Neural progenitor cell (in vitro differentiated cells): ENCODE measurements around the gene ZC3H12C. TPM values are rescaled to one million over a fixed set of nuclear protein-coding genes. Genes with fewer than 3 reads are reported as not detected.

Experiments used
- DNase-seq: peaks from one replicate; pipeline ENCODE4 v3.0.0-alpha.2; 2016; ENCODE audit warnings: low spot score
- H2AFZ ChIP-seq: fragments of 200-600 bp; sonication (generic); replicated peaks from 2 replicates; pipeline ENCODE4 v1.6.1; 2016; ENCODE audit warnings: antibody characterized with exemption
- H3F3A ChIP-seq: fragments of 200-600 bp; sonication (generic); 2 replicates; pipeline ENCODE4 v1.6.1; 2016; ENCODE audit warnings: antibody characterized with exemption, low read depth
- H3K27ac ChIP-seq: fragments of 200-600 bp; sonication (generic); 2 replicates; pipeline ENCODE4 v1.5.1; 2016; ENCODE audit warnings: mild to moderate bottlenecking
- H3K27me3 ChIP-seq: fragments of 200-600 bp; sonication (generic); 2 replicates; pipeline ENCODE4 v1.6.1; 2016; ENCODE audit warnings: mild to moderate bottlenecking, moderate library complexity
- H3K36me3 ChIP-seq: fragments of 200-600 bp; sonication (generic); 2 replicates; pipeline ENCODE4 v1.5.1; 2016
- H3K4me1 ChIP-seq: fragments of 200-600 bp; sonication (generic); 2 replicates; pipeline ENCODE4 v1.6.1; 2016; ENCODE audit warnings: mixed run types
- H3K4me2 ChIP-seq: fragments of 200-600 bp; sonication (generic); 2 replicates; pipeline ENCODE4 v1.6.1; 2016
- H3K4me3 ChIP-seq: fragments of 200-600 bp; sonication (generic); 2 replicates; pipeline ENCODE4 v1.5.1; 2016
- H3K79me2 ChIP-seq: fragments of 200-600 bp; sonication (generic); 2 replicates; pipeline ENCODE4 v1.6.1; 2016; ENCODE audit warnings: low read depth
- H3K9ac ChIP-seq: fragments of 200-600 bp; sonication (generic); 2 replicates; pipeline ENCODE4 v1.6.1; 2016
- H3K9me3 ChIP-seq: fragments of 200-600 bp; sonication (generic); 2 replicates; pipeline ENCODE4 v1.5.1; 2016; ENCODE audit warnings: low read depth
- H4K20me1 ChIP-seq: fragments of 200-600 bp; sonication (generic); 2 replicates; pipeline ENCODE4 v1.6.1; 2016; ENCODE audit warnings: low read depth
- H3K27ac Mint-ChIP-seq: 3 replicates; pipeline ENCODE4 v1.8.0; 2021; ENCODE audit warnings: mixed read lengths
- H3K27me3 Mint-ChIP-seq: 2 replicates; pipeline ENCODE4 v1.8.0; 2022; ENCODE audit warnings: low read depth, mild to moderate bottlenecking, inconsistent platforms, moderate library complexity, mixed read lengths; ENCODE audit not compliant: insufficient read depth
- H3K36me3 Mint-ChIP-seq: 3 replicates; pipeline ENCODE4 v1.8.0; 2021; ENCODE audit warnings: mixed read lengths
- H3K4me1 Mint-ChIP-seq: 3 replicates; pipeline ENCODE4 v1.8.0; 2021; ENCODE audit warnings: mixed read lengths
- H3K4me3 Mint-ChIP-seq: 3 replicates; pipeline ENCODE4 v1.8.0; 2021; ENCODE audit warnings: mild to moderate bottlenecking, moderate library complexity, mixed read lengths
- H3K9me3 Mint-ChIP-seq: 3 replicates; pipeline ENCODE4 v1.8.0; 2020; ENCODE audit warnings: mixed read lengths
- EZH2 ChIP-seq: fragments of 200-600 bp; sonication (generic); IDR thresholded peaks from 2 replicates; pipeline ENCODE4 v1.6.1; 2017; ENCODE audit warnings: antibody characterized with exemption, mild to moderate bottlenecking, moderate library complexity
- EZH2phosphoT487 ChIP-seq: fragments of 200-600 bp; sonication (generic); IDR thresholded peaks from 2 replicates; pipeline ENCODE4 v1.6.1; 2017; ENCODE audit warnings: antibody characterized with exemption
- total RNA-seq: library from RNA; depleted of rRNA; stranded (reverse); fragments of >200 nt; gene quantifications from 2 replicates; pipeline ENCODE4 v1.2.3, GENCODE V29; 2015; ENCODE audit warnings: low replicate concordance
- TF ChIP-seq, protein P1 (sequence below): fragments of 200-600 bp; sonication (generic); IDR thresholded peaks from 2 replicates; pipeline ENCODE4 v1.5.1; 2017; ENCODE audit warnings: antibody characterized with exemption, mild to moderate bottlenecking

Gene ZC3H12C
- total RNA-seq, 1 donor from 2014 or later = 31.8 TPM

DNA sequence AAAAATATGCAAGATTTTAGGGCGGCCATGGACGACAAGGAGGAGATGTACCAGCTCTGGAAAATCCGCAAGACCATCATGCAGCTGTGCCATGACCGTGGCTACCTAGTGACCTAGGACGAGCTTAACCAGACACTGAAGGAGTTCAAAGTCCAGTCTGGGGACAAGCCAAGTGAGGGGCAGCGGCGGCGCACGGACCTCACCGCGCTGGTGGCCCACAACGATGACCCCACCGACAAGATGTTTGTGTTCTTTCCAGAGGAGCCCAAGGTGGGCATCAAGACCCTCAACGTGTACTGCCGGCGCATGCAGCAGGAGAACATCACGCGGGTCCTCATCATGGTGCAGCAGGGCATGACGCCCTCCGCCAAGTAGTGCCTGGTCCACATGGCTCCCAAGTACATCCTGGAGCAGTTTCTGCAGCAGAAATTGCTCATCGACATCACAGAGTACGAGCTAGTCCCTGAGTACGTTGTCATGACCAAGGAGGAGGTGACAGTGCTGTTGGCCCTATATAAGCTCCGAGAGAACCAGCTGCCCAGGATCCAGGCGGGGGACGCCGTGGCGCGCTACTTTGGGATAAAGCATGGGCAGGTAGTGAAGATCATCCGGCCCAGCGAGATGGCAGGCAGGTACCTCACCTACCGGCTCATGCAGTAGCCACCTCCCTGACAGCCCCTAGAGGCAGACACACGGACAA, 43.5 kb upstream of the ZC3H12C start:
- TF ChIP-seq EZH2 (no peak), EZH2phosphoT487 (no peak)
- TF ChIP-seq, protein P1, sequence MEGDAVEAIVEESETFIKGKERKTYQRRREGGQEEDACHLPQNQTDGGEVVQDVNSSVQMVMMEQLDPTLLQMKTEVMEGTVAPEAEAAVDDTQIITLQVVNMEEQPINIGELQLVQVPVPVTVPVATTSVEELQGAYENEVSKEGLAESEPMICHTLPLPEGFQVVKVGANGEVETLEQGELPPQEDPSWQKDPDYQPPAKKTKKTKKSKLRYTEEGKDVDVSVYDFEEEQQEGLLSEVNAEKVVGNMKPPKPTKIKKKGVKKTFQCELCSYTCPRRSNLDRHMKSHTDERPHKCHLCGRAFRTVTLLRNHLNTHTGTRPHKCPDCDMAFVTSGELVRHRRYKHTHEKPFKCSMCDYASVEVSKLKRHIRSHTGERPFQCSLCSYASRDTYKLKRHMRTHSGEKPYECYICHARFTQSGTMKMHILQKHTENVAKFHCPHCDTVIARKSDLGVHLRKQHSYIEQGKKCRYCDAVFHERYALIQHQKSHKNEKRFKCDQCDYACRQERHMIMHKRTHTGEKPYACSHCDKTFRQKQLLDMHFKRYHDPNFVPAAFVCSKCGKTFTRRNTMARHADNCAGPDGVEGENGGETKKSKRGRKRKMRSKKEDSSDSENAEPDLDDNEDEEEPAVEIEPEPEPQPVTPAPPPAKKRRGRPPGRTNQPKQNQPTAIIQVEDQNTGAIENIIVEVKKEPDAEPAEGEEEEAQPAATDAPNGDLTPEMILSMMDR = no peak

DNA sequence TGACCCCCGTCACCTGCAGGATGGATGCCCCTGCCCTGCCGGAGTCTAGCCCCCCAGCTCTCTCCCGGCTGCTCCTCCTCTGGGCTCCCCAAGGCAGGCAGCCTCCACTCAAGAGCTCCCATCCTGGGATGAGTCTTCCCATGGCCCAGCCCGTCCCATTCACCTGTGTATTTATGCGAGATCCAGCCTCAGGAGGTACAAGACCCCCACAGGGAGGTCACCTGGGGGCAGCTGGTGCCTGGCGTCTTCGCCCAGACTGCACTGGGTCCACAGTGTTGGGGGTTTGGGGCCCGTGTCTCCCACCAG, 43.0 kb upstream of the ZC3H12C start:
- H3F3A ChIP-seq = no peaks in the 10 kb centered on the region
- H3K4me3 Mint-ChIP-seq = no peak overlapping the region
- H3K9ac ChIP-seq = no peak overlapping the region
- no peak overlapping the region for H3K4me3 ChIP-seq
- H3K4me1 ChIP-seq = no peaks in the 10 kb centered on the region
- TF ChIP-seq, protein P1 = no peak
- TF ChIP-seq EZH2phosphoT487 (no peak), EZH2 (no peak)
- H3K79me2 ChIP-seq = no peaks in the 10 kb centered on the region
- no peaks in the 10 kb centered on the region for H3K9me3 ChIP-seq
- no peak overlapping the region for H3K27ac ChIP-seq
- H4K20me1 ChIP-seq = no peaks in the 10 kb centered on the region
- no peak overlapping the region for H3K4me2 ChIP-seq
- no peaks in the 10 kb centered on the region for H3K27me3 ChIP-seq
- H3K36me3 Mint-ChIP-seq = no peaks in the 10 kb centered on the region
- H3K4me1 Mint-ChIP-seq = no peaks in the 10 kb centered on the region
- H3K9me3 Mint-ChIP-seq = peaks cover 18% of the 10 kb centered on the region
- DNase-seq = no peak
- H3K27me3 Mint-ChIP-seq = no peaks in the 10 kb centered on the region
- H3K27ac Mint-ChIP-seq = no peak overlapping the region
- no peak overlapping the region for H2AFZ ChIP-seq
- no peaks in the 10 kb centered on the region for H3K36me3 ChIP-seq

More for the DNA sequence above, 43.5 kb upstream of the ZC3H12C start:
- Histone ChIP-seq H3K36me3 (no peaks in the 10 kb centered on the region), H3K4me2 (no peak overlapping the region), H3K79me2 (no peaks in the 10 kb centered on the region), H3K9me3 (no peaks in the 10 kb centered on the region), H3K9ac (no peak overlapping the region), H3K4me1 (no peaks in the 10 kb centered on the region), H3F3A (no peaks in the 10 kb centered on the region), H3K27me3 (no peaks in the 10 kb centered on the region), H2AFZ (no peak overlapping the region), H3K27ac (no peak overlapping the region), H3K4me3 (no peak overlapping the region), H4K20me1 (no peaks in the 10 kb centered on the region)
- Mint-ChIP-seq H3K4me1 (no peaks in the 10 kb centered on the region), H3K27me3 (no peaks in the 10 kb centered on the region), H3K27ac (no peak overlapping the region), H3K4me3 (no peak overlapping the region), H3K36me3 (no peaks in the 10 kb centered on the region), H3K9me3 (peaks cover 18% of the 10 kb centered on the region)
- DNase-seq = no peak

- Mint-ChIP-seq H3K9me3 (peaks cover 18% of the 10 kb centered on the region), H3K36me3 (no peaks in the 10 kb centered on the region), H3K27ac (no peak overlapping the region), H3K4me3 (no peak overlapping the region), H3K27me3 (no peaks in the 10 kb centered on the region), H3K4me1 (no peaks in the 10 kb centered on the region)
- Histone ChIP-seq H4K20me1 (no peaks in the 10 kb centered on the region), H3K4me2 (no peak overlapping the region), H2AFZ (no peak overlapping the region), H3K79me2 (no peaks in the 10 kb centered on the region), H3K27me3 (no peaks in the 10 kb centered on the region), H3F3A (no peaks in the 10 kb centered on the region), H3K36me3 (no peaks in the 10 kb centered on the region), H3K4me1 (no peaks in the 10 kb centered on the region), H3K9me3 (no peaks in the 10 kb centered on the region), H3K27ac (no peak overlapping the region), H3K4me3 (no peak overlapping the region), H3K9ac (no peak overlapping the region)
- TF ChIP-seq EZH2phosphoT487 = no peak
- TF ChIP-seq, protein P1 = no peak
- no peak for TF ChIP-seq EZH2
- DNase-seq = no peak
Measured at GRCh38 chr11:110053848-110054414, 39.3 kb upstream of the ZC3H12C start.
